Measurements from ENCODE around the gene EMILIN1.

DNA sequence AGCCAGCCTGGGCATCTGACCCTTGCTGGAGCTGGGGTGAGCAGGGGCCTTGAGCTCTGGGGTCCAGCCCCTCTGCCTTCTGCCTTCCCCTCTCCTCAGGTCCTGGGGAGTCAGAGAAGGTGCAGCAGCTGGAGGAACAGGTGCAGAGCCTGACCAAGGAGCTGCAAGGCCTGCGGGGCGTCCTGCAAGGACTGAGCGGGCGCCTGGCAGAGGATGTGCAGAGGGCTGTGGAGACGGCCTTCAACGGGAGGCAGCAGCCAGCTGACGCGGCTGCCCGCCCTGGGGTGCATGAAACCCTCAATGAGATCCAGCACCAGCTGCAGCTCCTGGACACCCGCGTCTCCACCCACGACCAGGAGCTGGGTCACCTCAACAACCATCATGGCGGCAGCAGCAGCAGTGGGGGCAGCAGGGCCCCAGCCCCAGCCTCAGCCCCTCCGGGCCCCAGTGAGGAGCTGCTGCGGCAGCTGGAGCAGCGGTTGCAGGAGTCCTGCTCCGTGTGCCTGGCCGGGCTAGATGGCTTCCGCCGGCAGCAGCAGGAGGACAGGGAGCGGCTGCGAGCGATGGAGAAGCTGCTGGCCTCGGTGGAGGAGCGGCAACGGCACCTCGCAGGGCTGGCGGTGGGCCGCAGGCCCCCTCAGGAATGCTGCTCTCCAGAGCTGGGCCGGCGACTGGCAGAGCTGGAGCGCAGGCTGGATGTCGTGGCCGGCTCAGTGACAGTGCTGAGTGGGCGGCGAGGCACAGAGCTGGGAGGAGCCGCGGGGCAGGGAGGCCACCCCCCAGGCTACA, 3.8 kb downstream of the EMILIN1 start:
- TF ChIP-seq, protein P1, sequence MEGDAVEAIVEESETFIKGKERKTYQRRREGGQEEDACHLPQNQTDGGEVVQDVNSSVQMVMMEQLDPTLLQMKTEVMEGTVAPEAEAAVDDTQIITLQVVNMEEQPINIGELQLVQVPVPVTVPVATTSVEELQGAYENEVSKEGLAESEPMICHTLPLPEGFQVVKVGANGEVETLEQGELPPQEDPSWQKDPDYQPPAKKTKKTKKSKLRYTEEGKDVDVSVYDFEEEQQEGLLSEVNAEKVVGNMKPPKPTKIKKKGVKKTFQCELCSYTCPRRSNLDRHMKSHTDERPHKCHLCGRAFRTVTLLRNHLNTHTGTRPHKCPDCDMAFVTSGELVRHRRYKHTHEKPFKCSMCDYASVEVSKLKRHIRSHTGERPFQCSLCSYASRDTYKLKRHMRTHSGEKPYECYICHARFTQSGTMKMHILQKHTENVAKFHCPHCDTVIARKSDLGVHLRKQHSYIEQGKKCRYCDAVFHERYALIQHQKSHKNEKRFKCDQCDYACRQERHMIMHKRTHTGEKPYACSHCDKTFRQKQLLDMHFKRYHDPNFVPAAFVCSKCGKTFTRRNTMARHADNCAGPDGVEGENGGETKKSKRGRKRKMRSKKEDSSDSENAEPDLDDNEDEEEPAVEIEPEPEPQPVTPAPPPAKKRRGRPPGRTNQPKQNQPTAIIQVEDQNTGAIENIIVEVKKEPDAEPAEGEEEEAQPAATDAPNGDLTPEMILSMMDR (IDR thresholded peaks at IDR 0.05; ENCODE audit: low read depth, low read length, poor library complexity, severe bottlenecking), result no peak
- TF ChIP-seq EZH2phosphoT487 (IDR thresholded peaks at IDR 0.05; ENCODE audit: borderline replicate concordance, low read length), result no peak
